CD4-positive, CD25-positive, alpha-beta regulatory T cell (primary cell): ENCODE data around the gene ZNF366. TPM values are rescaled to one million over a fixed set of nuclear protein-coding genes. Genes with fewer than 3 reads are reported as not detected.
A peak's percentile ranks its signal among the peaks of the same experiment; 100 is the strongest.

Experiments
- ATAC-seq, 2 donors: fragments of 150-1000 bp; cut with Tn5 transposase; one replicate each; pipeline ENCODE4 v1.10.0; 2021; ENCODE audit warnings: low read depth in 2 of 2, moderate number of reproducible peaks in 2 of 2, moderate library complexity in 1 of 2
- DNase-seq, 3 donors: peaks; one replicate each; pipeline versions ENCODE4 v3.0.0 to v3.0.0-alpha.2; 2012 to 2022; ENCODE audit warnings: mixed read lengths in 1 of 3
- H3K27ac ChIP-seq: one replicate; pipeline ENCODE4 v1.7.0; 2013; ENCODE audit warnings: mild to moderate bottlenecking, low read length; ENCODE audit not compliant: insufficient read depth, poor library complexity, severe bottlenecking
- H3K27me3 ChIP-seq: one replicate; pipeline ENCODE4 v1.7.0; 2013; ENCODE audit warnings: low read length; ENCODE audit not compliant: control insufficient read depth, insufficient read depth
- H3K36me3 ChIP-seq: one replicate; pipeline ENCODE4 v1.7.0; 2013; ENCODE audit warnings: mild to moderate bottlenecking, low read length, moderate library complexity; ENCODE audit not compliant: control insufficient read depth, insufficient read depth
- H3K4me1 ChIP-seq: 2 replicates; pipeline ENCODE4 v1.7.0; 2013; ENCODE audit warnings: mild to moderate bottlenecking, low read length; ENCODE audit not compliant: insufficient read depth, control insufficient read depth, poor library complexity, severe bottlenecking
- H3K4me3 ChIP-seq: one replicate; pipeline ENCODE4 v1.7.0; 2013; ENCODE audit warnings: low read depth, mild to moderate bottlenecking, low read length, moderate library complexity
- H3K9me3 ChIP-seq, 2 experiments: 1 replicate in 1 of 2; 2 replicates in 1 of 2; pipeline ENCODE4 v1.7.0; 2013; ENCODE audit warnings: low read length in 2 of 2, mild to moderate bottlenecking in 1 of 2, moderate library complexity in 1 of 2; ENCODE audit not compliant: control insufficient read depth in 2 of 2
- H3K27ac Mint-ChIP-seq, 3 donors: one replicate each; pipeline ENCODE4 v1.8.0; 2020 to 2022; ENCODE audit warnings: mild to moderate bottlenecking in 3 of 3, mixed read lengths in 3 of 3, moderate library complexity in 2 of 3
- H3K27me3 Mint-ChIP-seq: one replicate; pipeline ENCODE4 v1.8.0; 2022; ENCODE audit warnings: mild to moderate bottlenecking, mixed read lengths
- H3K36me3 Mint-ChIP-seq: one replicate; pipeline ENCODE4 v1.8.0; 2020; ENCODE audit warnings: mixed read lengths
- H3K4me1 Mint-ChIP-seq, 4 donors: one replicate each; pipeline ENCODE4 v1.8.0; 2020 to 2022; ENCODE audit warnings: mixed read lengths in 4 of 4, mild to moderate bottlenecking in 1 of 4
- H3K4me3 Mint-ChIP-seq, 4 donors: one replicate each; pipeline ENCODE4 v1.8.0; 2020 to 2022; ENCODE audit warnings: mild to moderate bottlenecking in 4 of 4, mixed read lengths in 4 of 4, moderate library complexity in 3 of 4
- H3K9me3 Mint-ChIP-seq, 7 donors: one replicate each; pipeline ENCODE4 v1.8.0; 2020 to 2022; ENCODE audit warnings: mixed read lengths in 7 of 7, mild to moderate bottlenecking in 3 of 7, moderate library complexity in 2 of 7
- polyA plus RNA-seq, 4 donors: library from polyadenylated mRNA; unstranded; fragments of 300-500 nt; fragmentation: Illumina TruSeq; gene quantifications; one replicate each; pipeline ENCODE4 v1.2.3, GENCODE V29; 2021
- total RNA-seq: library from RNA; stranded (reverse); gene quantifications from one replicate; pipeline ENCODE4 v1.2.3, GENCODE V29; 2022

Gene ZNF366
- total and polyA plus RNA-seq, 5 donors from 2014 or later = not detected

DNA sequence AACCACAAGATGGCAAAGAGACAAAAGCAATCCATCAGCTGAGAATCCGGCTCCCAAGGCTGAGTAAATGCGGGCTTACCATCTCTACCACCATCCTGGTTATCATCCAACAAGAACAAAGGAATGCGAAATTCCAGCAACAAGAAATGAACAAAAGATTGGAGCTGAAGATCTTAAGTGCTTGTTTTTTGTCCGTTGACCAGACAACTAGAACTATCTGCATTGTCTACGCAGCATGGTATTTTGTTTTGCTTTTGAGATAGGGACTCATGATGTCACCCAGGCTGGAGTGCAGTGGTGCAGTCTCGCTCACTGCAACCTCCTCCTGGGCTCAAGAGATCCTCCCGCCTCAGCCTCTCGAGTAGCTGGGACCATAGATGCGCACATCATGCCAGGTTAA is 88.9 kb downstream of the ZNF366 start:
- Histone ChIP-seq H3K4me1 (no peaks in the 10 kb centered on the region), H3K4me3 (no peak overlapping the region), H3K27me3 (peaks cover 1% of the 10 kb centered on the region), H3K9me3 (no peaks in the 10 kb centered on the region), H3K27ac (no peak overlapping the region), H3K36me3 (no peaks in the 10 kb centered on the region)
- Mint-ChIP-seq H3K27me3 (peaks cover 7% of the 10 kb centered on the region), H3K4me3 (peak overlapping the region in 1 of 4 donors; percentile 63), H3K36me3 (no peaks in the 10 kb centered on the region), H3K27ac (no peak overlapping the region), H3K9me3 (peaks cover 0 to 3% (median 0%) of the 10 kb centered on the region in 7 donors), H3K4me1 (no peaks in the 10 kb centered on the region)
- DNase-seq (no peak), ATAC-seq (no peak)

DNA sequence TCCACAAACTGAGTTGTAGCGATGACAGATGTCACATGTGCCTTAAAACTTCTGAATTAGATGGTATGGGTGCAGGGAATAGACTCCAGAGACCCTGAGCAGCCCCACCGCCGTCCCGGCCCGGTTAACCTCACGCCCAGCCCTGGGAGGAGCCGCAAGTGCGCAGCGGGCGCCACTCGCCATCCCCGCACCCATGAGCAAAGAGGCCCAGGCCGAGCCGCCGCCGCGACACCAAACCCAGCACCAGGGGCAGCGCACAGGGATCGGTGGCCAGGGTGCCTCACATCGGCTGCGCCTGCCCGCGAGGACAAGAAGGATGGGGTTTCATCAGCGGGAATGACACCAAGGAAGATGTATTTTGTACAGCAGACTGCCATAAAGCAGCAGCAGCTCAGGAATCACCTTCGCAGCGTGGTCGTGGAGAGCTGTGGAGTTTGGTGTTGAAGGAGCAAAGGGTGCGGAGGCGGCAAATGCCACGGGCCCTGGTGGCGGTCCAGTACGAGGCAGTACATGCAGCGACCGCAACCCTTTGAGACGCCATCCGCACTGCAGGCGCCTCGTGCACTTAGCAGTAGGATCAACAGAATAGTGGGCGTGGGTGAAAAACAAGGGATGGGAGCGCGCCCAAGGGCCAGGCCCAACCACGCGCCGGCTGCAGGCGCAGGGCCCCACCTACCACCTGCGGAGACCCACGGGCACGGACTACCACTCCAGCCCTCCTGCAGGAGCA is 89.7 kb downstream of the ZNF366 start:
- Mint-ChIP-seq H3K27me3 (peaks cover 7% of the 10 kb centered on the region), H3K4me3 (no peak overlapping the region), H3K36me3 (no peaks in the 10 kb centered on the region), H3K27ac (peak overlapping the region in 1 of 3 donors; percentile 29), H3K9me3 (peaks cover 0 to 3% (median 0%) of the 10 kb centered on the region in 7 donors), H3K4me1 (no peaks in the 10 kb centered on the region)
- no peak for ATAC-seq
- Histone ChIP-seq H3K4me3 (no peak overlapping the region), H3K36me3 (no peaks in the 10 kb centered on the region), H3K27ac (no peak overlapping the region), H3K9me3 (no peaks in the 10 kb centered on the region), H3K4me1 (no peaks in the 10 kb centered on the region), H3K27me3 (peaks cover 4% of the 10 kb centered on the region)
- no peak for DNase-seq

DNA sequence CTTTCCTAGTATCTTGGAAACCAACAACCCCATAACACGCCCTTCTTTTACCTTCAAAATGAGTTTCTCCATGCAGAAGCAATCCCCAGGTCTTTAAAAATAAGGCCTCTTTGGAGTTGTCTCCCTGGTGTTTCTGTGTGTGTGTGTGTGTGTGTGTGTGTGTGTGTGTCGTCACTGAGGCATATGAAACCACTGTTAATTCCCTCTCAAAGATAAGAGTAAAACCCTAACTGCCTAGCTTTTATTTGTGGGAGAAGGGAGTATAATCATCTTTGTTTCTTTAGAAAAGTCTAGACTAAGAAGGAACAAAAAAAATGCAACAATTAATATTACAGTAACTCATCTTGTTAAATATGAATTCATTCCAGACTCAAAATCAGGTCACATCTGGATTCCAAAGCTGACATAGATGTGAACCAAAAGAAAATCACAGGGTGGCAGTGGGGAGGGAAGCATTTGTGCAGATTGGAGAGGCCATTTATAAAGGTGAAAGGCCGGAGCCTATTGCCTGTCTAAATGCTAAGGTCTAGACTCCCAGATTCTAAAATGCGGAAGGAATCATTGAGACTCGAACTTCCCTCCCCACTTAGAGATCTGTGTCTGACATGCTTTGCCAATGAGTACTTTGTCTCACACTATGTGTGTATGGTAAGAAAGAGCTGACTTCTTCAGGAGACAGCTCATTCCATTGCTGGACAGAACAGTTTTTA is 91.4 kb downstream of the ZNF366 start:
- no peak for ATAC-seq
- H3K27me3 ChIP-seq = peaks cover 4% of the 10 kb centered on the region
- H3K36me3 ChIP-seq = no peaks in the 10 kb centered on the region
- H3K27me3 Mint-ChIP-seq = no peaks in the 10 kb centered on the region
- H3K27ac ChIP-seq = no peak overlapping the region
- H3K4me3 ChIP-seq = no peak overlapping the region
- H3K9me3 ChIP-seq = no peaks in the 10 kb centered on the region
- H3K36me3 Mint-ChIP-seq = no peaks in the 10 kb centered on the region
- no peak for DNase-seq
- no peak overlapping the region for H3K4me3 Mint-ChIP-seq
- H3K9me3 Mint-ChIP-seq = peaks cover 0 to 3% (median 0%) of the 10 kb centered on the region in 7 donors
- no peak overlapping the region for H3K27ac Mint-ChIP-seq
- no peaks in the 10 kb centered on the region for H3K4me1 Mint-ChIP-seq
- H3K4me1 ChIP-seq = no peaks in the 10 kb centered on the region

DNA sequence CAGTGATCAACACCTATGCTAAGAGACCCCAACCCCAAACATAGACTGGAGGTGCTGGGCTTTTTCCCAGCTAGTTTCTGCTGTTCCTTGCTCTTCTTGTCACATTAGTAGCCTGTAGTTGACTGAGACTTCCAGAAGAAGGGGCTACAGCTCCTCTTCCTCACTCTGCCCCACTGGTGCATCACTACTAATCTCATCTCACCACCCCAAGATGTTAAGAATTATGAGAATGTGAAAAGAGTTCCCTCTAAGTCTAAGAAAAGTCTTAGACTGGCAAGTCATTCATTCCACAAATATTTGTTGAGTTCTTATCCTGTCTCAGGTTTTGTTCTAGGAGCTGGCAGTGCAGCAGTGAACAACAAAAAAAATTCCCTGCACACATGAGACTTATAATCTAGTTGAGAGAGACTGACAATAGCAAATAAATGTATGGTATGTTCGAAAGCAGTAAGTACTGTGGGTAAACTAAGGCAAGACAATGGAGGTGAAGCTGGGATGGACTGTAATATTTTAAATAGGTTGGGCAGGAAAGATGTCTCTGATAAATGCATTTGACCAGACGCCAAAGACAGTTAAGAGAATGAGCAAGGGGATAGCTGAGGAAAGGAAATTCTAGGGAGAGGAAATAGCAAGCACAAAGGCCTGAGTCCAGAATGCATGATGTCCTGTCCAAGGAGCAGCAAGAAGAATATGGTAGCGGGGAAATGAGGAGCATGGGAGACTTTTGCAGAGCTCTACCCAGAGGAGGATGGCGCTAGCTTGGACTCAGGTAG is 94.7 kb downstream of the ZNF366 start:
- ATAC-seq (no peak), DNase-seq (no peak)
- no peaks in the 10 kb centered on the region for H3K36me3 Mint-ChIP-seq
- Histone ChIP-seq H3K27ac (no peak overlapping the region), H3K9me3 (no peaks in the 10 kb centered on the region), H3K4me1 (no peaks in the 10 kb centered on the region), H3K36me3 (no peaks in the 10 kb centered on the region), H3K4me3 (no peak overlapping the region), H3K27me3 (peaks cover 4% of the 10 kb centered on the region)
- H3K4me1 Mint-ChIP-seq = no peaks in the 10 kb centered on the region
- H3K27me3 Mint-ChIP-seq = peaks cover 6% of the 10 kb centered on the region
- no peak overlapping the region for H3K4me3 Mint-ChIP-seq
- H3K9me3 Mint-ChIP-seq = no peaks in the 10 kb centered on the region
- no peak overlapping the region for H3K27ac Mint-ChIP-seq

DNA sequence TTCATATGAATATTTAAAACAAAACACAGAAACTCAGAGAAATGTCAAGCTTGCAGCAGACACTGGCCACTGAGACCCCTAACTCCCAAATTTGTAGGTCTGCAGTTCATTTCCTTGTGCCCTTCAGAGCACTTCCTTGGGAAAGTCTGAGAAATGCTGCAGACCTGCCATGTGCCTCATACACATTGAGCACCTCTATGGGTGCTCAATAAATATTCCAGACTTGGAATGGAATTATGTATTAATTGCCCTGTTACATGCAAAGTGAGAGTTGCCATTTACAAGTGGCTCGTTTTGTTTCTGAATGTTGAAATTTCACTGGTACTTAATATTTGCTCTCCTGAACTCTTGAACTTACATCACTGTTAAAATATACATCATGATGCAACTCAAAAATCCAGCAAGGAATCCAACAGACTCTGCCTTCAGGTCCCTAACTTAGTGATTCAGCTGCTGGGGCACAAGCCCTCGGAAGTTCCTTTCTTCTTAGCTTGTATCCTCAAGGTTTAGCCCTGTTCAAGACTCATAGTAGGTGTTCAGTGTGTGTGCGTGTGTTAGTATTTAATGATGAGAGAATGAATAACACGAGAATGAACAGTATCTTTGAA is 96.4 kb downstream of the ZNF366 start:
- no peak overlapping the region for H3K4me3 Mint-ChIP-seq
- no peaks in the 10 kb centered on the region for H3K36me3 Mint-ChIP-seq
- Histone ChIP-seq H3K9me3 (no peaks in the 10 kb centered on the region), H3K4me1 (no peaks in the 10 kb centered on the region), H3K36me3 (no peaks in the 10 kb centered on the region), H3K4me3 (no peak overlapping the region), H3K27me3 (peaks cover 4% of the 10 kb centered on the region), H3K27ac (no peak overlapping the region)
- no peak for DNase-seq
- no peak for ATAC-seq
- H3K27ac Mint-ChIP-seq = no peak overlapping the region
- H3K27me3 Mint-ChIP-seq = peaks cover 6% of the 10 kb centered on the region
- H3K9me3 Mint-ChIP-seq = no peaks in the 10 kb centered on the region
- no peaks in the 10 kb centered on the region for H3K4me1 Mint-ChIP-seq

DNA sequence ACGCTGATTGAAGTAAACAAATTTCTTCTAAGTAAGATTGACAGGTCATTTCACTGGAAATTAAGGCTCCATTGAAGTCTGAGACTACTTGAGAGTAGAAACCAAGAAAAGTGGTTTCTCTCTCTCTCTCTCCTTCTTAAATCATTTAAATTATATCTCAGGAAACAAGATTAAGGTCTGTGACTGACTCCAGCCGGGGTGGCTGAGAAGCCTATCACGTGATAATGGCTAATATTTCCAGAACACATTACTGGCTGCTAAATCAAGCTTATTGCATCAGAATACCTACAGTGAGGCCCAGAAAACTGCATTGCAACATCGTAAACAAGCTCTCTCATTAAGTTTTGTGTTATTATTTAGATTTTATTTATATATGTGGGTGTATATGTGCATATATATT is 98.6 kb downstream of the ZNF366 start:
- Mint-ChIP-seq H3K4me1 (no peaks in the 10 kb centered on the region), H3K4me3 (no peak overlapping the region), H3K27ac (no peak overlapping the region), H3K27me3 (peaks cover 6% of the 10 kb centered on the region), H3K36me3 (no peaks in the 10 kb centered on the region), H3K9me3 (peaks cover 0 to 4% (median 0%) of the 10 kb centered on the region in 7 donors)
- ATAC-seq = no peak
- H3K4me1 ChIP-seq = no peaks in the 10 kb centered on the region
- H3K27ac ChIP-seq = no peak overlapping the region
- H3K27me3 ChIP-seq = peaks cover 3% of the 10 kb centered on the region
- no peaks in the 10 kb centered on the region for H3K36me3 ChIP-seq
- DNase-seq = no peak
- H3K9me3 ChIP-seq = no peaks in the 10 kb centered on the region
- no peak overlapping the region for H3K4me3 ChIP-seq

DNA sequence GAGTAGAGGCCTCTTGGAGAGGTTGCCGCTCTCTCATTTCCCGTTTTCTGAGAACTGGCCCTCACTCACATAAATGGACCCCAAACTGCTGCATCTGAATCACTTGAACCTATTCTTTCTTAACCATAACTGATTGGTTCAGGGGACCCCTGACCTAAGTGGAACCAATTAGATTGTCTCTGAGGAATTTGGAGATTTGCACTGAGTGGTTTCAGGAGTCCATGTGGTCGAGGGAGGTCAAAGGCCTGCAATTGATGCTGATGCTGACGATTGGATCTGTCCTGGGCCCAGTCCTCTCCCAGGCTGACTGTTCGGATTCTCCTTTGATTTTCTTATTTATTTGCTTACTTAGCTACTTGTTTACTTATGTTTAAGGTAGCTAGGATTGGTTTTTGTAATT is 99.1 kb downstream of the ZNF366 start:
- H3K27me3 Mint-ChIP-seq = peaks cover 6% of the 10 kb centered on the region
- peaks cover 0 to 4% (median 0%) of the 10 kb centered on the region in 7 donors for H3K9me3 Mint-ChIP-seq
- no peaks in the 10 kb centered on the region for H3K36me3 Mint-ChIP-seq
- H3K36me3 ChIP-seq = no peaks in the 10 kb centered on the region
- H3K9me3 ChIP-seq = no peaks in the 10 kb centered on the region
- H3K27me3 ChIP-seq = peaks cover 3% of the 10 kb centered on the region
- no peak overlapping the region for H3K27ac ChIP-seq
- H3K4me1 Mint-ChIP-seq = no peaks in the 10 kb centered on the region
- DNase-seq (no peak), ATAC-seq (no peak)
- H3K4me1 ChIP-seq = no peaks in the 10 kb centered on the region
- no peak overlapping the region for H3K27ac Mint-ChIP-seq
- no peak overlapping the region for H3K4me3 ChIP-seq
- H3K4me3 Mint-ChIP-seq = no peak overlapping the region
